PC-9 (cell line): ENCODE measurements around the gene AAK1.

Experiments
- EZH2 ChIP-seq: fragments of 200-600 bp; sonication (generic); IDR thresholded peaks from 2 replicates; pipeline ENCODE4 v1.8.0; 2017; ENCODE audit warnings: antibody characterized with exemption, low read depth
- TF ChIP-seq, protein P1 (sequence below): fragments of 200-600 bp; sonication (generic); conservative IDR thresholded peaks from 2 replicates; pipeline ENCODE4 v1.6.1; 2017; ENCODE audit warnings: mixed run types, antibody characterized with exemption, mild to moderate bottlenecking, moderate library complexity

DNA sequence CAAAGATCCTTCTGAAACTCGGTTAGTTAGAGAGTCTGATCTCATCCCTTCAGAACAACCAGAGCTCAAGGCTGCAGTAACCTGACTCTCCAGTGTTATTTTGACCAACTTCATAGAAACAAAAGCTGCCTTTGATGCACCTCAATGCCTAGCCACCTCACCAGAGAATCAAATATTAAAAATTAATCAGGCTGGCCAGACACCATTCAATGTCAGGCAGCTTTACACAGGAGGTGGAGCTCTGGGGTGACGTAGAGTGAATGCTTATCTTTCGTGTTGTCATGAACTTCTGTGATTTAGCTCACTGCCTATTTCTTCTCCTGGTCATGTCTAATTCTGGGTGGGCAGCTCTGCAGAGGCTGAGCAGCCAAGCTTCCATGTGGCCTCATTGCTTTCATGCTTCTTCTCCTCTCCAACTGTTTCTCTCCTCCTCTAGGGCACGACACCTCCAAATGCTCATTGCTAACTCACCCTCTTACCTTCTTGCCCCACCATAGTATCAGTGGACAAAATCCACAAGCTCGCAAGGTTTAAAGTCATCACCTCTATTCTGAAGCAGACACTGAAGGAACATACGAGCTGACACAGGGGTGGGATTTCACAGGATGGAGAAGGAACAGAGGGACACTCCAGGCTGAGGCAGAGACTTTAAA is 39.4 kb downstream of the AAK1 start:
- TF ChIP-seq, protein P1, sequence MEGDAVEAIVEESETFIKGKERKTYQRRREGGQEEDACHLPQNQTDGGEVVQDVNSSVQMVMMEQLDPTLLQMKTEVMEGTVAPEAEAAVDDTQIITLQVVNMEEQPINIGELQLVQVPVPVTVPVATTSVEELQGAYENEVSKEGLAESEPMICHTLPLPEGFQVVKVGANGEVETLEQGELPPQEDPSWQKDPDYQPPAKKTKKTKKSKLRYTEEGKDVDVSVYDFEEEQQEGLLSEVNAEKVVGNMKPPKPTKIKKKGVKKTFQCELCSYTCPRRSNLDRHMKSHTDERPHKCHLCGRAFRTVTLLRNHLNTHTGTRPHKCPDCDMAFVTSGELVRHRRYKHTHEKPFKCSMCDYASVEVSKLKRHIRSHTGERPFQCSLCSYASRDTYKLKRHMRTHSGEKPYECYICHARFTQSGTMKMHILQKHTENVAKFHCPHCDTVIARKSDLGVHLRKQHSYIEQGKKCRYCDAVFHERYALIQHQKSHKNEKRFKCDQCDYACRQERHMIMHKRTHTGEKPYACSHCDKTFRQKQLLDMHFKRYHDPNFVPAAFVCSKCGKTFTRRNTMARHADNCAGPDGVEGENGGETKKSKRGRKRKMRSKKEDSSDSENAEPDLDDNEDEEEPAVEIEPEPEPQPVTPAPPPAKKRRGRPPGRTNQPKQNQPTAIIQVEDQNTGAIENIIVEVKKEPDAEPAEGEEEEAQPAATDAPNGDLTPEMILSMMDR, result no peak
- no peak for TF ChIP-seq EZH2
